ENCODE data around the gene BAMBI. TPM values are rescaled to one million over a fixed set of nuclear protein-coding genes. Genes with fewer than 3 reads are reported as not detected.

BAMBI gene
- total RNA-seq, 4 donors from 2014 or later, result 0.22 to 0.92 (median 0.53) TPM

GRCh38 chr10:28633750-28634149 lies 43.6 kb upstream of the BAMBI start:
- H3K27me3 ChIP-seq, result no peaks in the 10 kb centered on the region
- H3K9me3 ChIP-seq, result no peaks in the 10 kb centered on the region
- no peak for TF ChIP-seq POLR2A (IDR thresholded peaks at IDR 0.05)
- TF ChIP-seq CTCF (IDR thresholded peaks at IDR 0.05), result no peak
- intact Hi-C loops (cut with DNase I), result no loop called here
- peak overlapping the region in 1 of 3 donors; percentile 51 for H3K27ac ChIP-seq
- no peaks in the 10 kb centered on the region for H3K36me3 ChIP-seq
- no peak overlapping the region for H3K4me3 ChIP-seq (replicated peaks in 1 of 3)
- H3K4me1 ChIP-seq, result no peaks in the 10 kb centered on the region
- DNase-seq, result peak; percentile 71 to 80
- 45 to 54% methylated on average over 6 of the region's 6 CpGs for WGBS, 2 donors

GRCh38 chr10:28637346-28637745 lies 40.0 kb upstream of the BAMBI start:
- Histone ChIP-seq H3K27ac (no peak overlapping the region), H3K27me3 (no peaks in the 10 kb centered on the region), H3K4me3 (replicated peaks in 1 of 3) (no peak overlapping the region), H3K36me3 (no peaks in the 10 kb centered on the region), H3K9me3 (no peaks in the 10 kb centered on the region), H3K4me1 (no peaks in the 10 kb centered on the region)
- intact Hi-C loops (cut with DNase I), result no loop called here
- no peak for TF ChIP-seq CTCF (IDR thresholded peaks at IDR 0.05)
- TF ChIP-seq POLR2A (IDR thresholded peaks at IDR 0.05), result no peak
- WGBS, 2 donors, result 70 to 83% methylated on average over 5 of the region's 5 CpGs
- no peak for DNase-seq

GRCh38 chr10:28638392-28638791 lies 38.9 kb upstream of the BAMBI start:
- H3K27me3 ChIP-seq, result no peaks in the 10 kb centered on the region
- H3K9me3 ChIP-seq, result no peaks in the 10 kb centered on the region

GRCh38 chr10:28640551-28640950 lies 36.8 kb upstream of the BAMBI start:
- no peak for DNase-seq
- TF ChIP-seq CTCF (IDR thresholded peaks at IDR 0.05) (no peak), POLR2A (IDR thresholded peaks at IDR 0.05) (no peak)
- intact Hi-C loops (cut with DNase I), result no loop called here
- Histone ChIP-seq H3K27me3 (no peaks in the 10 kb centered on the region), H3K9me3 (no peaks in the 10 kb centered on the region), H3K36me3 (no peaks in the 10 kb centered on the region), H3K4me3 (replicated peaks in 1 of 3) (no peak overlapping the region), H3K4me1 (no peaks in the 10 kb centered on the region), H3K27ac (no peak overlapping the region)
- 76 to 83% methylated on average over 2 of the region's 2 CpGs for WGBS, 2 donors

More at GRCh38 chr10:28638392-28638791, 38.9 kb upstream of the BAMBI start:
- H3K27ac ChIP-seq, result no peak overlapping the region
- no peak overlapping the region for H3K4me3 ChIP-seq (replicated peaks in 1 of 3)
- H3K36me3 ChIP-seq, result no peaks in the 10 kb centered on the region
- intact Hi-C loops (cut with DNase I), result no loop called here
- H3K4me1 ChIP-seq, result no peaks in the 10 kb centered on the region
- no peak for TF ChIP-seq POLR2A (IDR thresholded peaks at IDR 0.05)
- TF ChIP-seq CTCF (IDR thresholded peaks at IDR 0.05), result no peak
- no peak for DNase-seq

GRCh38 chr10:28644647-28645046 lies 32.7 kb upstream of the BAMBI start:
- DNase-seq, result no peak

More at GRCh38 chr10:28644647-28645046, 32.7 kb upstream of the BAMBI start:
- TF ChIP-seq POLR2A (IDR thresholded peaks at IDR 0.05), result no peak
- TF ChIP-seq CTCF (IDR thresholded peaks at IDR 0.05), result no peak
- no peaks in the 10 kb centered on the region for H3K9me3 ChIP-seq
- H3K27me3 ChIP-seq, result no peaks in the 10 kb centered on the region
- WGBS, 2 donors, result 64 to 91% methylated on average over 5 of the region's 5 CpGs
- no peak overlapping the region for H3K27ac ChIP-seq
- no peak overlapping the region for H3K4me3 ChIP-seq (replicated peaks in 1 of 3)
- H3K36me3 ChIP-seq, result no peaks in the 10 kb centered on the region
- intact Hi-C loops (cut with DNase I), result no loop called here
- H3K4me1 ChIP-seq, result no peaks in the 10 kb centered on the region
